HL-60 (cell line): ENCODE results near the gene DUS1L.
A peak's percentile ranks its signal among the peaks of the same experiment; 100 is the strongest.

Experiments used
- DNase-seq, 2 experiments: peaks; one replicate each; pipeline ENCODE4 v3.0.0-alpha.2; 2010 to 2020; ENCODE audit warnings: low read depth in 1 of 2, low spot score in 1 of 2
- H3K27ac ChIP-seq: fragments of 250-450 bp; sonication (Bioruptor Pico); replicated peaks from 2 replicates; pipeline ENCODE4 v1.5.1; 2020; ENCODE audit warnings: mild to moderate bottlenecking, moderate library complexity
- H3K27me3 ChIP-seq: fragments of 250-450 bp; sonication (Bioruptor Pico); 2 replicates; pipeline ENCODE4 v1.5.1; 2021; ENCODE audit warnings: mild to moderate bottlenecking, moderate library complexity; ENCODE audit not compliant: insufficient read depth, poor library complexity, severe bottlenecking
- H3K4me3 ChIP-seq: replicated peaks from 2 replicates; pipeline ENCODE4 v1.5.1; 2011; ENCODE audit warnings: mild to moderate bottlenecking, control low read depth, low read length; ENCODE audit not compliant: insufficient read depth
- GABPA ChIP-seq: IDR thresholded peaks from 2 replicates; pipeline ENCODE4 v1.6.1; 2012; ENCODE audit warnings: low read depth
- POLR2AphosphoS5 ChIP-seq: IDR thresholded peaks from 2 replicates; pipeline ENCODE4 v1.6.1; 2012; ENCODE audit warnings: low read depth
- REST ChIP-seq: IDR thresholded peaks from 2 replicates; pipeline ENCODE4 v1.6.1; 2012; ENCODE audit warnings: low read depth; ENCODE audit not compliant: insufficient replicate concordance
- SPI1 ChIP-seq: IDR thresholded peaks from 2 replicates; pipeline ENCODE4 v1.6.1; 2012; ENCODE audit warnings: low read depth, mild to moderate bottlenecking, borderline replicate concordance
- TF ChIP-seq, protein P1 (sequence below): IDR thresholded peaks from one replicate; pipeline ENCODE4 v1.5.1; 2011; ENCODE audit warnings: low read length, control low read depth, inconsistent platforms; ENCODE audit not compliant: insufficient read depth

Gene DUS1L

DNA sequence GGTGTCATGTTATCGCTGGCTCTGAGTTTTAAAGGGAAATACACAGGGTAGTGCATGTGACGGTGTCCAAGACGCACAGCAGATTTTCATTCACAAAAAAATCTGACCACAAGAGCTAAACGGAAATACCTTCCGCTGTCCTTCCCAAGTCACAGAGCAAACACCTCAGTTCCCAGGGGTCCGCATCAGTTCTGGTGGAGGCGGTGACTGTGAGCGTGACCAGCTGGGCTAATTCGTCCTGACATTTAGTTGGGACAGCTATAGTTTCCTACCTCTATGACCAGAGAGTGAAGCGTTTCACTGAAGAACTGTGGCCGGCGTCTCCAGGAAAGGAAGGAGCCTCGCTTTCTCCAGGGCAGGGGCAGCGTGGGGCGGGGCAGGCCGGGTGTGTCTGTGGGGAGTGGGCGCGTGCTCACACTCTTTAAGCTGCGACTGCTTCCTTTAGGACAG, 42.9 kb upstream of the DUS1L start:
- no peak overlapping the region for H3K4me3 ChIP-seq
- no peaks in the 10 kb centered on the region for H3K27me3 ChIP-seq
- DNase-seq: no peak
- TF ChIP-seq REST: no peak
- TF ChIP-seq, protein P1, sequence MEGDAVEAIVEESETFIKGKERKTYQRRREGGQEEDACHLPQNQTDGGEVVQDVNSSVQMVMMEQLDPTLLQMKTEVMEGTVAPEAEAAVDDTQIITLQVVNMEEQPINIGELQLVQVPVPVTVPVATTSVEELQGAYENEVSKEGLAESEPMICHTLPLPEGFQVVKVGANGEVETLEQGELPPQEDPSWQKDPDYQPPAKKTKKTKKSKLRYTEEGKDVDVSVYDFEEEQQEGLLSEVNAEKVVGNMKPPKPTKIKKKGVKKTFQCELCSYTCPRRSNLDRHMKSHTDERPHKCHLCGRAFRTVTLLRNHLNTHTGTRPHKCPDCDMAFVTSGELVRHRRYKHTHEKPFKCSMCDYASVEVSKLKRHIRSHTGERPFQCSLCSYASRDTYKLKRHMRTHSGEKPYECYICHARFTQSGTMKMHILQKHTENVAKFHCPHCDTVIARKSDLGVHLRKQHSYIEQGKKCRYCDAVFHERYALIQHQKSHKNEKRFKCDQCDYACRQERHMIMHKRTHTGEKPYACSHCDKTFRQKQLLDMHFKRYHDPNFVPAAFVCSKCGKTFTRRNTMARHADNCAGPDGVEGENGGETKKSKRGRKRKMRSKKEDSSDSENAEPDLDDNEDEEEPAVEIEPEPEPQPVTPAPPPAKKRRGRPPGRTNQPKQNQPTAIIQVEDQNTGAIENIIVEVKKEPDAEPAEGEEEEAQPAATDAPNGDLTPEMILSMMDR: no peak
- no peak for TF ChIP-seq SPI1
- TF ChIP-seq POLR2AphosphoS5: no peak
- TF ChIP-seq GABPA: no peak
- H3K27ac ChIP-seq: no peak overlapping the region

DNA sequence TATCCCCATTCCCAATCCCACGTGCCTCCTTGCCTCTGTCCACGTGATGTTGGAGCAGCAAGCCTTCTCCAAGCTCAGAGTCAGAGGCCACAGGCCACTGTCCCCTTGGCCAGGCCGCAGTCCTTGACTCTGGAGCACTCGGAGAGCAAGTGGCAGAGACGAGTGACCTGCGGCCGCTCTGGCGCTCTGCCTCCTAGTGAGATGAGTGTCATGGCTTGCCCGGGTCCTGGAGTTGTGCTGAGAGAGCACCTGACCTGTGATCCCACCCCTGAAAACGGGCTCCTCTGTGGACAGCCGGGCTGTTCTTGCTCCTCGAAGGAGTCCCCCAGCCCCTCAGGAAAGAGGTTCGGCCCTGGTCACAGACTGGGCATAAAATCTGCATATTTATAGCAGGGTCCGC, 42.4 kb upstream of the DUS1L start:
- no peak for DNase-seq
- Histone ChIP-seq H3K4me3 (no peak overlapping the region), H3K27ac (no peak overlapping the region), H3K27me3 (no peaks in the 10 kb centered on the region)
- no peak for TF ChIP-seq REST
- TF ChIP-seq, protein P1: no peak
- no peak for TF ChIP-seq POLR2AphosphoS5
- TF ChIP-seq SPI1: no peak
- no peak for TF ChIP-seq GABPA

DNA sequence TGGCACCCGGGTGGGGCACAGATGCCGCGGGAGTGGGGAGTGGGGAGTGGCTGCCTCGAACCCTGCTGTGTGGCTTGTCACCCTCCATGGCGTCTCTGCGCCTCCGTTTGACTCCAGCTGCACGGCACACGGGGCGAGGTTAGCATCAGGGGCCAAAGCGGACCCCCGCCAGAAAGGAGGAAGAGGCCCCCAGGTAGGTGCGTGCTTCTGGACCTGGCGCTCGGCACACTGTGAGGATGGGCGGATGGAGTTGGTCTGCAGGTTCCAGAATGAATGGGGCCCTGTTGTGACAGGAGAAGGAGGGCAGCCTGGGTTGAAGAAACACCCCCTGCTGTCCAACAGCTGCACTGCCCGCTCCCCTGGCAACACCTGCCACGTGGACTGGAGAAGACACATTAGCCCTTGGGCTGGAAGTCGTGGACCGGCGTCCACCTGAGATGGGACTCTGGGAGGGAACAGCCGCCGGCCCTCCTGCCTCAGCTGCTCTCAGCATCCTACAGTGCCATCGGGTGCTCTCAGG, 41.8 kb upstream of the DUS1L start:
- no peak for DNase-seq
- no peaks in the 10 kb centered on the region for H3K27me3 ChIP-seq
- TF ChIP-seq, protein P1: peak; percentile 1
- no peak for TF ChIP-seq REST
- H3K4me3 ChIP-seq: no peak overlapping the region
- peak overlapping the region; percentile 88 for H3K27ac ChIP-seq
